ENCODE measurements around the gene PRRX2. TPM values are rescaled to one million over a fixed set of nuclear protein-coding genes. Genes with fewer than 3 reads are reported as not detected.

Gene PRRX2
- total and polyA plus RNA-seq, 2 of the 4 experiments (the other 2 are of a cell fraction) = 12.7 to 35.5 TPM

DNA sequence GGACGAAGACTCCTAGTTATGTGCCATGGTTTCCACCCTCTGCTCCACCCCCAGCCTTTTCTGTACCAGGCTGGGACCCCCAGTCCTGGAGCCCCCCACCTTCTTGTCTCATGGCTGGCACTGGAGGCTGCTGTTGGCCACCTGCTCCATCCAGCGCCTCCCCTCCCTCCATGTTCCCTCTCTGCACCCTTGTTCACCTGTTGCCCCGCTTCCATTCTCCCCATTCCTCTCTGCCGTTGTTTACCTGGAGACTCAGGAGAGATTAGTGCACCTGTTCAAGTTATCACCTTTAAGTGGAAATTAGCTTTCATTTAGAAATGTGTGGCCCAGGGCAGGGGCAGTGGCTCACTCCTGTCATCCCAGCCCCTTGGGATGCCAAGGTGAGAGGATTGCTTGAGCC lies 32.2 kb upstream of the PRRX2 start:
- Histone ChIP-seq H2AK9ac (replicated peaks; ENCODE audit: low read depth, low read length, poor library complexity) (no peak overlapping the region), H4K91ac (ENCODE audit: insufficient read depth, low read depth, low read length) (no peak overlapping the region), H3K9me1 (ENCODE audit: insufficient read depth, low read length) (peaks cover 41% of the 10 kb centered on the region), H3K14ac (replicated peaks; ENCODE audit: low read depth, low read length) (no peak overlapping the region), H4K5ac (ENCODE audit: low read depth, low read length) (no peak overlapping the region), H2BK5ac (ENCODE audit: low read depth, low read length, poor library complexity, severe bottlenecking) (no peak overlapping the region), H3K27ac (ENCODE audit: insufficient read depth, low read length) (no peak overlapping the region), H3K27me3 (ENCODE audit: control insufficient read depth, insufficient read depth, low read length) (no peaks in the 10 kb centered on the region), H2BK120ac (ENCODE audit: low read depth, low read length) (no peak overlapping the region), H2BK20ac (ENCODE audit: low read depth, low read length) (no peak overlapping the region), H3K23ac (ENCODE audit: low read depth, low read length) (no peak overlapping the region), H3K79me1 (ENCODE audit: low read depth in 1 of 2, low read length in 2 of 2) (peaks cover 16 to 86% of the 10 kb centered on the region in 2 experiments), H3K4me1 (ENCODE audit: control insufficient read depth, insufficient read depth, low read length) (peaks cover 32% of the 10 kb centered on the region), H3K36me3 (ENCODE audit: control insufficient read depth, insufficient read depth, low read length) (peaks cover 55% of the 10 kb centered on the region), H2AFZ (replicated peaks; ENCODE audit: low read length, poor library complexity) (no peak overlapping the region), H3K9me3 (ENCODE audit: control insufficient read depth, insufficient read depth, low read length) (no peaks in the 10 kb centered on the region), H4K8ac (ENCODE audit: low read depth in 2 of 2, low read length in 2 of 2) (no peak overlapping the region), H3K4me3 (ENCODE audit: insufficient read depth, low read depth, low read length) (no peak overlapping the region), H4K20me1 (ENCODE audit: insufficient read depth, low read length) (peaks cover 94% of the 10 kb centered on the region), H2BK15ac (ENCODE audit: low read depth, low read length) (no peak overlapping the region), H3K56ac (ENCODE audit: extremely low read depth, insufficient read depth, low read length) (no peak overlapping the region), H3K18ac (ENCODE audit: low read depth, low read length) (no peak overlapping the region), H3K4ac (ENCODE audit: low read depth, low read length) (no peak overlapping the region), H2AK5ac (ENCODE audit: low read depth, low read length) (no peak overlapping the region; the same call in 1 of the 2 replicates), H3K4me2 (ENCODE audit: low read depth, low read length) (no peak overlapping the region), H3K9ac (ENCODE audit: low read depth, low read length) (no peak overlapping the region)
- TF ChIP-seq FOS (IDR thresholded peaks at IDR 0.05; ENCODE audit: low read depth, low read length) = no peak
- TF ChIP-seq RFX5 (IDR thresholded peaks at IDR 0.05; ENCODE audit: low read depth, low read length) = no peak
- TF ChIP-seq RCOR1 (IDR thresholded peaks at IDR 0.05; ENCODE audit: insufficient replicate concordance, low read length) = no peak
- no peak for TF ChIP-seq SMC3 (IDR thresholded peaks at IDR 0.05; ENCODE audit: low read depth, low read length)
- TF ChIP-seq POLR2A (IDR thresholded peaks at IDR 0.05; ENCODE audit: low read depth, low read length) = no peak
- no peak for TF ChIP-seq MAFK (IDR thresholded peaks at IDR 0.05; ENCODE audit: low read depth, low read length)
- TF ChIP-seq, protein P1, sequence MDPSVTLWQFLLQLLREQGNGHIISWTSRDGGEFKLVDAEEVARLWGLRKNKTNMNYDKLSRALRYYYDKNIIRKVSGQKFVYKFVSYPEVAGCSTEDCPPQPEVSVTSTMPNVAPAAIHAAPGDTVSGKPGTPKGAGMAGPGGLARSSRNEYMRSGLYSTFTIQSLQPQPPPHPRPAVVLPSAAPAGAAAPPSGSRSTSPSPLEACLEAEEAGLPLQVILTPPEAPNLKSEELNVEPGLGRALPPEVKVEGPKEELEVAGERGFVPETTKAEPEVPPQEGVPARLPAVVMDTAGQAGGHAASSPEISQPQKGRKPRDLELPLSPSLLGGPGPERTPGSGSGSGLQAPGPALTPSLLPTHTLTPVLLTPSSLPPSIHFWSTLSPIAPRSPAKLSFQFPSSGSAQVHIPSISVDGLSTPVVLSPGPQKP (IDR thresholded peaks at IDR 0.05; ENCODE audit: borderline replicate concordance, low read depth, low read length) = no peak
- TF ChIP-seq CHD1 (IDR thresholded peaks at IDR 0.05; ENCODE audit: low read depth, low read length) = no peak
- TF ChIP-seq MXI1 (IDR thresholded peaks at IDR 0.05; ENCODE audit: borderline replicate concordance, low read depth, low read length) = no peak
- TF ChIP-seq, protein P2, sequence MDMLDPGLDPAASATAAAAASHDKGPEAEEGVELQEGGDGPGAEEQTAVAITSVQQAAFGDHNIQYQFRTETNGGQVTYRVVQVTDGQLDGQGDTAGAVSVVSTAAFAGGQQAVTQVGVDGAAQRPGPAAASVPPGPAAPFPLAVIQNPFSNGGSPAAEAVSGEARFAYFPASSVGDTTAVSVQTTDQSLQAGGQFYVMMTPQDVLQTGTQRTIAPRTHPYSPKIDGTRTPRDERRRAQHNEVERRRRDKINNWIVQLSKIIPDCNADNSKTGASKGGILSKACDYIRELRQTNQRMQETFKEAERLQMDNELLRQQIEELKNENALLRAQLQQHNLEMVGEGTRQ (IDR thresholded peaks at IDR 0.05; ENCODE audit: low read depth, low read length) = no peak
- no peak for TF ChIP-seq NFE2L2 (IDR thresholded peaks at IDR 0.05; ENCODE audit: low read depth, low read length)
- no peak for TF ChIP-seq MAZ (IDR thresholded peaks at IDR 0.05; ENCODE audit: borderline replicate concordance, low read depth, low read length)
- TF ChIP-seq, protein P3, sequence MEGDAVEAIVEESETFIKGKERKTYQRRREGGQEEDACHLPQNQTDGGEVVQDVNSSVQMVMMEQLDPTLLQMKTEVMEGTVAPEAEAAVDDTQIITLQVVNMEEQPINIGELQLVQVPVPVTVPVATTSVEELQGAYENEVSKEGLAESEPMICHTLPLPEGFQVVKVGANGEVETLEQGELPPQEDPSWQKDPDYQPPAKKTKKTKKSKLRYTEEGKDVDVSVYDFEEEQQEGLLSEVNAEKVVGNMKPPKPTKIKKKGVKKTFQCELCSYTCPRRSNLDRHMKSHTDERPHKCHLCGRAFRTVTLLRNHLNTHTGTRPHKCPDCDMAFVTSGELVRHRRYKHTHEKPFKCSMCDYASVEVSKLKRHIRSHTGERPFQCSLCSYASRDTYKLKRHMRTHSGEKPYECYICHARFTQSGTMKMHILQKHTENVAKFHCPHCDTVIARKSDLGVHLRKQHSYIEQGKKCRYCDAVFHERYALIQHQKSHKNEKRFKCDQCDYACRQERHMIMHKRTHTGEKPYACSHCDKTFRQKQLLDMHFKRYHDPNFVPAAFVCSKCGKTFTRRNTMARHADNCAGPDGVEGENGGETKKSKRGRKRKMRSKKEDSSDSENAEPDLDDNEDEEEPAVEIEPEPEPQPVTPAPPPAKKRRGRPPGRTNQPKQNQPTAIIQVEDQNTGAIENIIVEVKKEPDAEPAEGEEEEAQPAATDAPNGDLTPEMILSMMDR (conservative IDR thresholded peaks at IDR 0.05; ENCODE audit: low read depth, low read length) = no peak
- TF ChIP-seq CEBPB (IDR thresholded peaks at IDR 0.05; ENCODE audit: low read depth, low read length) = no peak
- no peak for TF ChIP-seq RAD21 (IDR thresholded peaks at IDR 0.05; ENCODE audit: low read length)
- 80% methylated on average over 1 of the region's 4 CpGs; no CpG with 5 or more reads in 1 of the 2 experiments for WGBS, 2 experiments (ENCODE audit: extremely low coverage in 2 of 2, insufficient read length in 1 of 2)
- no TSS peak for BruUV-seq (replicated peaks)
- ATAC-seq (ENCODE audit: low read depth) (no peak), DNase-seq (no peak)
- intact Hi-C loops (cut with micrococcal nuclease) = no loop called here
- ChIA-PET CTCF (no interaction called here), POLR2A (ENCODE audit: unreplicated experiment) (no interaction called here)
- dilution Hi-C loops (cut with HindIII; ENCODE audit: low sequenced_read_pairs, unreplicated experiment) = no loop called here
- in situ Hi-C loops (cut with MboI; ENCODE audit: low sequenced_read_pairs) = no loop called here

All from IMR-90 (cell line).